OCI-LY1 (cell line): Measurements from ENCODE around the gene INSM1.

Experiments used
- EZH2 ChIP-seq: fragments of 200-600 bp; sonication (generic), shearing (Covaris generic); IDR thresholded peaks from 2 replicates; pipeline ENCODE4 v1.8.0; 2017; ENCODE audit warnings: borderline replicate concordance, mixed run types, mild to moderate bottlenecking, antibody characterized with exemption, low read length, moderate library complexity, mixed read lengths
- TF ChIP-seq, protein P1 (sequence below): fragments of 200-600 bp; sonication (generic), shearing (Covaris generic); IDR thresholded peaks from 2 replicates; pipeline ENCODE4 v1.5.1; 2017; ENCODE audit warnings: mild to moderate bottlenecking, antibody characterized with exemption, low read length, moderate library complexity, mixed read lengths

GRCh38 chr20:20371083-20371482 lies 3.2 kb downstream of the INSM1 start:
- TF ChIP-seq, protein P1, sequence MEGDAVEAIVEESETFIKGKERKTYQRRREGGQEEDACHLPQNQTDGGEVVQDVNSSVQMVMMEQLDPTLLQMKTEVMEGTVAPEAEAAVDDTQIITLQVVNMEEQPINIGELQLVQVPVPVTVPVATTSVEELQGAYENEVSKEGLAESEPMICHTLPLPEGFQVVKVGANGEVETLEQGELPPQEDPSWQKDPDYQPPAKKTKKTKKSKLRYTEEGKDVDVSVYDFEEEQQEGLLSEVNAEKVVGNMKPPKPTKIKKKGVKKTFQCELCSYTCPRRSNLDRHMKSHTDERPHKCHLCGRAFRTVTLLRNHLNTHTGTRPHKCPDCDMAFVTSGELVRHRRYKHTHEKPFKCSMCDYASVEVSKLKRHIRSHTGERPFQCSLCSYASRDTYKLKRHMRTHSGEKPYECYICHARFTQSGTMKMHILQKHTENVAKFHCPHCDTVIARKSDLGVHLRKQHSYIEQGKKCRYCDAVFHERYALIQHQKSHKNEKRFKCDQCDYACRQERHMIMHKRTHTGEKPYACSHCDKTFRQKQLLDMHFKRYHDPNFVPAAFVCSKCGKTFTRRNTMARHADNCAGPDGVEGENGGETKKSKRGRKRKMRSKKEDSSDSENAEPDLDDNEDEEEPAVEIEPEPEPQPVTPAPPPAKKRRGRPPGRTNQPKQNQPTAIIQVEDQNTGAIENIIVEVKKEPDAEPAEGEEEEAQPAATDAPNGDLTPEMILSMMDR, result no peak
- TF ChIP-seq EZH2, result no peak
